Left ventricle myocardium superior (tissue), 1 donor: ENCODE data around the gene KYAT1. TPM values are rescaled to one million over a fixed set of nuclear protein-coding genes. Genes with fewer than 3 reads are reported as not detected.
"Not testable (repeated sequence)": the region's sequence is repeated elsewhere in the genome, so short reads cannot be mapped to it uniquely, and the experiment has no call there.

Source experiments
- ATAC-seq: fragments of 200-7000 bp; cut with Tn5 transposase; one replicate; pipeline ENCODE4 v1.9.1; 2020; ENCODE audit warnings: mild to moderate bottlenecking, moderate library complexity
- DNase-seq: peaks from one replicate; pipeline ENCODE4 v3.0.0-alpha.2; 2020
- intact Hi-C: fragments of 100-400 bp; cut with micrococcal nuclease; formaldehyde crosslinking; loops from one replicate; pipeline ENCODE4 v1.11.0; 2022
- total RNA-seq: library from RNA; stranded (reverse); fragmentation: NEBNext Ultra II Directional; extraction: Animal tissue kit (Norgen Biotek cat#: 25700); gene quantifications from one replicate; pipeline ENCODE4 v1.2.1, GENCODE V29; 2021
- donor health status: DM: no; HTN: yes; CAD: no; lungs with severe emphysema.

The KYAT1 gene
- total RNA-seq, 1 donor from 2014 or later: 16.6 TPM

- intact Hi-C loops: no loop called here
- DNase-seq (no peak), ATAC-seq (no peak)
These were observed 81.7 kb downstream of the KYAT1 start for GRCh38 chr9:128800061-128800460.

GRCh38 chr9:128798896-128799295, 82.9 kb downstream of the KYAT1 start:
- no peak for ATAC-seq
- intact Hi-C loops: no loop called here
- DNase-seq: no peak

- DNase-seq, ATAC-seq, intact Hi-C loops: not testable (repeated sequence)
These were observed 86.8 kb downstream of the KYAT1 start for GRCh38 chr9:128794961-128795360.

- no peak for ATAC-seq
- no peak for DNase-seq
- intact Hi-C loops: no loop called here
These were observed 88.6 kb downstream of the KYAT1 start for GRCh38 chr9:128792978-128793686.

DNA sequence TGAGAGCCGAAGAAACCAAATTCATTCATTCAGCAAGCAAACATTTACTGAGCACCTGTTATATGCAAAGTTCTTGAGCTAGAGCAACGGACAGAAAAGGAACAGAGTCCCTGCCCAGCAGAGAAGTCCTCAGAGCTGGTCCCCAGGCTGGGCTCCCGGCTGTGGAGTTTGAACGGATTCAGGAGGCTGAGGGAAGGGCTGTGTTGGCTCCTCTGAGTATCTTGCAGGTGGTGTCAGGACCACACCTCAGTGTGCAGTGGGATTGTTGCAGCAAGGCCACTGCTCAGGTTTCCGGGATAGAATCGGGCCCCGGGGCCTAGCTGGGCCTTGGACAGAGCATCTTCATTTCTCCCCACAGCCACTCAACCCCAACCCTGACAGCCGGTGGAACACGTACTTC, 89.6 kb downstream of the KYAT1 start:
- ATAC-seq (no peak), DNase-seq (no peak)
- intact Hi-C loops: no loop called here

GRCh38 chr9:128790536-128790935, 91.2 kb downstream of the KYAT1 start:
- ATAC-seq: no peak

DNA sequence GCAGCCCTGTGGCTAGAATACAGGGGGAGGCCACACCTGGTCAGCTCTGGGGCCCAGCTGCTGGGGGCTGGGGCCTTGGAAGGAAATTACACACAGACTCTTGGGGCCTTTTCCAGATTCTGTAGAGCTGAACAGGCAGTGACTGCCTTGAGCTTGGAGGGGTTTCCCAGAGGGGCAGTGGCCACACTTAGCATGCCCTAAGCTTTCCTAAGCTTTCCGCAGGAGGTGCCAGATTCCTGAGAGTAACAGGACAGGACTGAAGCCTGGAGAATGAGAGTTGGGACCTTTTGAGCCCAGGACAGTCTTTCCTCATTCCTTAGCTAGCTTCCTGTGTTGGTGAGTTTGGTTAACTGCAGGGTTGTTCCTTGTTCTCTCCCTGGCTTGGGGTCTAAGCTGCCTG, 93.3 kb downstream of the KYAT1 start:
- no peak for ATAC-seq
- intact Hi-C loops: no loop called here
- DNase-seq: no peak

More at GRCh38 chr9:128790536-128790935, 91.2 kb downstream of the KYAT1 start:
- intact Hi-C loops: no loop called here
- no peak for DNase-seq

GRCh38 chr9:128787659-128788058, 94.1 kb downstream of the KYAT1 start:
- ATAC-seq: peak; percentile 7
- intact Hi-C loops: no loop called here
- DNase-seq: no peak

DNA sequence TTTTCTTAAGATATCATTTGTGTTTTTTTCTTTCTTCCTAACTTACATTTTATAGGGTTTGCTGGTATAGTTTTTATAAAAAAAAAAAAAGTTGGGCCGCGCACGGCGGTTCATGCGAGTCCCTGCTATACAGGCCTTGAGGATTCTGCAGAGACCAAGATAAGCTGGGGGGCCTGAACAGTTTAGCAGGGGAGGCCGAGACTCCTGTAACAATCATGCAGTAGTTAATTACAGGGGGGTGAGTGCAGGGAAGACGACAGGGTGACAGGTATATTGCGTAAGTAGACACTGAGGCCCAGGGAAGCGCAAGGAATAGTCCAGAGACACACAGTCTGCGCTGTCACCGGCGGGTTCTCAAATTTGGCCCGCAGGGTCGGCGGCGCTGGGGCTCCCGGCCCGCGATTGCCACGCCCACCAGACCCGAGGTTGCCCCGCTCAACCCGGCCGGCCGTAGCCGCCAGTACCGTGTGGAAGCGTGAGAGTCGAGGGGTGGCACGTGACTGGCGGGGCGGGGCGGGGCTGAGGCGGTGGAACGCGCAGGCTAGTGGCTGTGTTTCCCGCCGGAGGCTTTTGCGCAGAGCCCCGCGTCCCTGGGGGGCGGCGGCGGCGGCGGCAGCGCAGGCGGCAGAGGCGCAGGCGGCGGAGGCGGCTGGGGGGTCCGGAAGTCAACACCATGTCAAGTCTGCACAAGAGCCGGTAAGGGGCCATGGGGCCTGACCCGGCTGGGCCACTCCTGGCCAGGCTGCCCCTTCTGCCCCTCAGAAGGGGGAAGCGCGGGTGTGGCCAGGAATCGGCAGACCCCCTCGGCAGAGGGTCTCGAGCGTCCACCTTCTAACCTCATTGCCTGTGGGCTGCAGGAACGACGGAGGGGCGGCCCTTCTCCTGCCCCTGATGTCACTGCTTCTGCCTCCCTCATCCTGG, 94.8 kb downstream of the KYAT1 start, which contains the start of gene TBC1D13:
Gene TBC1D13 (plus strand): TSS at position 573 of the 921 bp plus-strand sequence. CDS start 101 bp downstream, at position 674.
- ATAC-seq (peak; percentile 97), DNase-seq (peak; percentile 94)
- intact Hi-C loops: no loop called here

GRCh38 chr9:128785427-128785826, 96.3 kb downstream of the KYAT1 start:
- intact Hi-C loops: no loop called here
- no peak for ATAC-seq
- DNase-seq: no peak

Other genes starting within 250 kb of the KYAT1 start
- gene DYNC2I2, start 225.1 kb downstream of the KYAT1 start, total RNA-seq: 36.8 TPM
- gene SET, start 192.7 kb downstream of the KYAT1 start, total RNA-seq: 201 TPM
- gene PKN3, start 179.4 kb downstream of the KYAT1 start, total RNA-seq: 5.9 TPM
- gene ZDHHC12, start 157.8 kb downstream of the KYAT1 start, total RNA-seq: 5.7 TPM
- 58.5 TPM for gene ZER1, start 110.0 kb downstream of the KYAT1 start, total RNA-seq
- gene TBC1D13, start 94.7 kb downstream of the KYAT1 start, total RNA-seq: 19.9 TPM
- gene ENDOG, start 63.5 kb downstream of the KYAT1 start, total RNA-seq: 88.5 TPM
- gene SPOUT1, start 52.2 kb downstream of the KYAT1 start, total RNA-seq: 13.5 TPM
- 21.6 TPM for gene LRRC8A, start 183 bp upstream of the KYAT1 start, total RNA-seq
- 39.7 TPM for gene PHYHD1, start 39.0 kb upstream of the KYAT1 start, total RNA-seq
- 8.0 TPM for gene DOLK, start 65.7 kb upstream of the KYAT1 start, total RNA-seq
- 17.4 TPM for gene NUP188, start 65.7 kb upstream of the KYAT1 start, total RNA-seq
- gene SH3GLB2, start 146.4 kb upstream of the KYAT1 start, total RNA-seq: 35.3 TPM
- gene MIGA2, start 154.7 kb upstream of the KYAT1 start, total RNA-seq: 39.0 TPM
- gene DOLPP1, start 199.2 kb upstream of the KYAT1 start, total RNA-seq: 5.2 TPM
- 94.6 TPM for gene CRAT, start 228.8 kb upstream of the KYAT1 start, total RNA-seq
- gene PTPA, start 229.5 kb upstream of the KYAT1 start, total RNA-seq: 186 TPM